OCI-LY7 (cell line): ENCODE results near the gene OSER1. TPM values are rescaled to one million over a fixed set of nuclear protein-coding genes. Genes with fewer than 3 reads are reported as not detected.
A peak's percentile ranks its signal among the peaks of the same experiment; 100 is the strongest.

Experiments
- BruUV-seq: library from RNA; stranded (reverse); fragments of 400-500 nt; replicated peaks from 2 replicates; lab custom pipeline; 2021; lab: Mats Ljungman, UMichigan
- CTCF ChIA-PET: fragments of 300-600 bp; sonication (Branson Sonifier 250); formaldehyde crosslinking; loops from one replicate; lab custom pipeline; 2022; ENCODE audit warnings: antibody characterized with exemption; ENCODE audit not compliant: unreplicated experiment; lab: Charles Lee
- POLR2A ChIA-PET: fragments of 300-600 bp; sonication (Branson Sonifier 250); formaldehyde crosslinking; loops from one replicate; lab custom pipeline; 2022; ENCODE audit warnings: antibody characterized with exemption; lab: Charles Lee
- DNase-seq: peaks from one replicate; pipeline ENCODE4 v3.0.0-alpha.2; 2015; ENCODE audit warnings: low spot score
- H2AFZ ChIP-seq: fragments of 200-600 bp; sonication (generic), shearing (Covaris generic); 2 replicates; pipeline ENCODE4 v1.6.1; 2014; ENCODE audit warnings: mild to moderate bottlenecking, antibody characterized with exemption, low read length, moderate library complexity
- H3K27ac ChIP-seq: fragments of 200-600 bp; sonication (generic); 2 replicates; pipeline ENCODE4 v1.5.1; 2014; ENCODE audit warnings: mixed run types, low read depth, mild to moderate bottlenecking, moderate library complexity, low read length, inconsistent platforms; ENCODE audit not compliant: poor library complexity, severe bottlenecking
- H3K36me3 ChIP-seq: fragments of 200-600 bp; sonication (generic); 2 replicates; pipeline ENCODE4 v1.6.1; 2014; ENCODE audit warnings: mild to moderate bottlenecking, antibody characterized with exemption, low read length, moderate library complexity, mixed read lengths; ENCODE audit not compliant: insufficient read depth
- H3K4me1 ChIP-seq: fragments of 200-600 bp; sonication (generic); 2 replicates; pipeline ENCODE4 v1.5.1; 2014; ENCODE audit warnings: mild to moderate bottlenecking, low read length; ENCODE audit not compliant: insufficient read depth, poor library complexity, severe bottlenecking
- H3K4me2 ChIP-seq: fragments of 200-600 bp; sonication (generic); 2 replicates; pipeline ENCODE4 v1.6.1; 2014; ENCODE audit warnings: mild to moderate bottlenecking, low read length
- H3K4me3 ChIP-seq: fragments of 200-600 bp; sonication (generic); 2 replicates; pipeline ENCODE4 v1.5.1; 2014; ENCODE audit warnings: mild to moderate bottlenecking, low read depth, low read length; ENCODE audit not compliant: poor library complexity, severe bottlenecking
- H3K79me2 ChIP-seq: fragments of 200-600 bp; sonication (generic); 2 replicates; pipeline ENCODE4 v1.6.1; 2016; ENCODE audit warnings: low read depth, mild to moderate bottlenecking, low read length, moderate library complexity, mixed read lengths; ENCODE audit not compliant: insufficient read depth
- H3K9me2 ChIP-seq: fragments of 200-600 bp; sonication (generic); 2 replicates; pipeline ENCODE4 v1.6.1; 2016; ENCODE audit warnings: mild to moderate bottlenecking, low read length, mixed read lengths; ENCODE audit not compliant: insufficient read depth
- H3K9me3 ChIP-seq: fragments of 200-600 bp; sonication (generic); 2 replicates; pipeline ENCODE4 v1.6.1; 2014; ENCODE audit warnings: mild to moderate bottlenecking, mixed run types, low read length, mixed read lengths
- H4K20me1 ChIP-seq: fragments of 200-600 bp; sonication (generic); 2 replicates; pipeline ENCODE4 v1.6.1; 2014; ENCODE audit warnings: mild to moderate bottlenecking, antibody characterized with exemption, low read length, moderate library complexity, mixed read lengths; ENCODE audit not compliant: insufficient read depth
- EZH2phosphoT487 ChIP-seq: fragments of 200-600 bp; sonication (generic); IDR thresholded peaks from 2 replicates; pipeline ENCODE4 v1.6.1; 2018; ENCODE audit warnings: low read depth, borderline replicate concordance, mild to moderate bottlenecking, mixed run types, antibody characterized with exemption, low read length, moderate library complexity, mixed read lengths
- intact Hi-C: fragments of 100-400 bp; cut with micrococcal nuclease; formaldehyde crosslinking; loops from one replicate; pipeline ENCODE4 v1.10.0; 2022; ENCODE audit not compliant: unreplicated experiment
- total RNA-seq, 2 experiments: library from RNA; depleted of rRNA in 1 of 2; stranded (reverse); fragments of >200 nt in 1 of 2; shearing (Covaris generic) in 1 of 2; gene quantifications; 2 replicates each; pipeline ENCODE4 v1.2.3, GENCODE V29; 2014 to 2022
- TF ChIP-seq, protein P1 (sequence below): fragments of 200-600 bp; sonication (generic); conservative IDR thresholded peaks from 2 replicates; pipeline ENCODE4 v1.5.1; 2014; ENCODE audit warnings: mild to moderate bottlenecking, antibody characterized with exemption, low read length, moderate library complexity, mixed read lengths

The OSER1 gene
- total RNA-seq, 2 experiments from 2014 or later: 28.1 to 31.9 TPM

DNA sequence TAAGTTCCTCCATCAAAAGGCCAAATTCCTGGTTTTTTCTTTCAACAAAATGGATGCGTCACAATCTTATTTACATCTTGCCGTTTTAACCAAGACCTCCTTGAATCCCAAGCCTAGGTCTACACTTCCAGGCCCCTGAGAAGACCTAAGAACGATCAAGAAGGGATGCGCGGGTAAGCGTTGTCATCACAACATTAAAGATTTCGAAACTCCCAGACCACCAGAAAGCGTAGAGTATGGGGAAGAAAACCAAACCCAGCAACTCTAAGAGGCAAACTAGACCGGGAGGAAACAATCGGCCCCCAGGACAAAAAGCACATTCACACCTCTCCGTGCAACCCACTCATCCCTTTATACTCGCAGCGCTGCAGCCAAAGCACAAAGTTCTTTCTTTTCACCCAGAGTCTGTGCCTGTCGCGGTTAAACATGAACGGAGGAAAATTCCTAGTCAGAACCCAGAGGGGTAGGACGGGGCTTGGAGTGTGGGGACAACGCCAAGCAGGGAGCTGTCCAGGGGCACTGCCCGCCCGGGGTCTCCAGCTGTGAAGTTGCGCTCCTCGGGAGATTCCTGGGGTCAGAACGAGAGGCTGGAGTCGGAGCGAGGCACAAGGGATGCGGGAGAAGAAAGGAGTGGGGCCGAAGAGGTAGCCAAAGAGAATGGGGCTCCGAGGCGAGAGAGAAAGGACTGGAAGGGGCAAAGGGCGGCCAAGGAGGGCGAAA, 725 bp downstream of the OSER1 start:
- TF ChIP-seq, protein P1, sequence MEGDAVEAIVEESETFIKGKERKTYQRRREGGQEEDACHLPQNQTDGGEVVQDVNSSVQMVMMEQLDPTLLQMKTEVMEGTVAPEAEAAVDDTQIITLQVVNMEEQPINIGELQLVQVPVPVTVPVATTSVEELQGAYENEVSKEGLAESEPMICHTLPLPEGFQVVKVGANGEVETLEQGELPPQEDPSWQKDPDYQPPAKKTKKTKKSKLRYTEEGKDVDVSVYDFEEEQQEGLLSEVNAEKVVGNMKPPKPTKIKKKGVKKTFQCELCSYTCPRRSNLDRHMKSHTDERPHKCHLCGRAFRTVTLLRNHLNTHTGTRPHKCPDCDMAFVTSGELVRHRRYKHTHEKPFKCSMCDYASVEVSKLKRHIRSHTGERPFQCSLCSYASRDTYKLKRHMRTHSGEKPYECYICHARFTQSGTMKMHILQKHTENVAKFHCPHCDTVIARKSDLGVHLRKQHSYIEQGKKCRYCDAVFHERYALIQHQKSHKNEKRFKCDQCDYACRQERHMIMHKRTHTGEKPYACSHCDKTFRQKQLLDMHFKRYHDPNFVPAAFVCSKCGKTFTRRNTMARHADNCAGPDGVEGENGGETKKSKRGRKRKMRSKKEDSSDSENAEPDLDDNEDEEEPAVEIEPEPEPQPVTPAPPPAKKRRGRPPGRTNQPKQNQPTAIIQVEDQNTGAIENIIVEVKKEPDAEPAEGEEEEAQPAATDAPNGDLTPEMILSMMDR: no peak
- no peak for TF ChIP-seq EZH2phosphoT487
- BruUV-seq: TSS peak; percentile 63
- Histone ChIP-seq H3K4me3 (peak overlapping the region; percentile 90), H3K36me3 (peaks cover 22% of the 10 kb centered on the region), H2AFZ (peak overlapping the region; percentile 9; the same call in 1 of the 2 replicates), H4K20me1 (peaks cover 30% of the 10 kb centered on the region; the same call in 1 of the 2 replicates), H3K9me2 (no peaks in the 10 kb centered on the region), H3K27ac (peak overlapping the region; percentile 81), H3K4me2 (peak overlapping the region; percentile 91), H3K79me2 (peaks cover 53% of the 10 kb centered on the region), H3K4me1 (peaks cover 24% of the 10 kb centered on the region), H3K9me3 (no peaks in the 10 kb centered on the region)
- CTCF ChIA-PET: no interaction called here
- POLR2A ChIA-PET: interaction anchor here (0.7 kb wide), 1 partner anchor 257 kb away, joined by 4 read pairs; no protein-coding TSS in a partner anchor
- intact Hi-C loops: loop anchor here (2.0 to 10.0 kb wide), 2 partner anchors 401 to 655 kb away; no protein-coding TSS in a partner anchor
- DNase-seq: peak; percentile 34

- H3K4me3 ChIP-seq: peak overlapping the region; percentile 90
- no peak for DNase-seq
- no peak overlapping the region for H2AFZ ChIP-seq
- TF ChIP-seq, protein P1: no peak
- TF ChIP-seq EZH2phosphoT487: no peak
- ChIA-PET POLR2A (interaction anchor here (0.6 to 0.7 kb wide), 3 partner anchors 95 to 537 kb away, joined by 3 to 4 read pairs (median 4); no protein-coding TSS in a partner anchor), CTCF (no interaction called here)
- no peaks in the 10 kb centered on the region for H3K9me2 ChIP-seq
- BruUV-seq: no TSS peak
- H3K4me1 ChIP-seq: peaks cover 24% of the 10 kb centered on the region
- H3K27ac ChIP-seq: peak overlapping the region; percentile 42
- H3K79me2 ChIP-seq: peaks cover 61% of the 10 kb centered on the region
- no peaks in the 10 kb centered on the region for H3K9me3 ChIP-seq
- peaks cover 30% of the 10 kb centered on the region; the same call in 1 of the 2 replicates for H4K20me1 ChIP-seq
- peaks cover 30% of the 10 kb centered on the region for H3K36me3 ChIP-seq
- H3K4me2 ChIP-seq: peak overlapping the region; percentile 91
- intact Hi-C loops: no loop called here
Observed at GRCh38 chr20:44208770-44209169, 1.8 kb downstream of the OSER1 start.
